A549 (cell line): ENCODE results near the gene DYRK1A.

Experiments
- BHLHE40 ChIP-seq: IDR thresholded peaks from 2 replicates; pipeline ENCODE4 v1.6.1; 2012; ENCODE audit warnings: low read depth, low read length, inconsistent platforms
- CHD4 ChIP-seq: fragments of 200-600 bp; sonication (generic); IDR thresholded peaks from 2 replicates; pipeline ENCODE4 v1.6.1; 2016; ENCODE audit warnings: antibody characterized with exemption, mild to moderate bottlenecking, borderline replicate concordance
- CTCF ChIP-seq: fragments of >200 bp; sonication (Bioruptor Twin); formaldehyde crosslinking; IDR thresholded peaks from 3 replicates; pipeline ENCODE4 v1.5.1; 2016
- EP300 ChIP-seq, 2 experiments: fragments of >200 bp; sonication (Bioruptor Twin); formaldehyde crosslinking; IDR thresholded peaks; 2 replicates in 1 of 2; 3 replicates in 1 of 2; pipeline ENCODE4 v1.6.1; 2016 to 2017
- GATA3 ChIP-seq: IDR thresholded peaks from 2 replicates; pipeline ENCODE4 v1.6.1; 2012; ENCODE audit warnings: borderline replicate concordance
- HOXA7 ChIP-seq: fragments of 250-450 bp; sonication (Bioruptor Pico); IDR thresholded peaks from 2 replicates; pipeline ENCODE4 v1.5.0; 2020; ENCODE audit warnings: mild to moderate bottlenecking, moderate library complexity
- MAFK ChIP-seq: fragments of 450-650 bp; IDR thresholded peaks from 2 replicates; pipeline ENCODE4 v1.6.1; 2014; ENCODE audit not compliant: partially characterized antibody
- MAX ChIP-seq: IDR thresholded peaks from 2 replicates; pipeline ENCODE4 v1.6.1; 2012
- POLR2A ChIP-seq: IDR thresholded peaks from 2 replicates; pipeline ENCODE4 v1.6.1; 2012; ENCODE audit warnings: mild to moderate bottlenecking, low read length
- RAD21 ChIP-seq, 2 experiments: fragments of >200 bp in 1 of 2; sonication (Bioruptor Twin) in 1 of 2; formaldehyde crosslinking in 1 of 2; IDR thresholded peaks in 1 of 2; conservative IDR thresholded peaks in 1 of 2; 2 replicates in 1 of 2; 3 replicates in 1 of 2; pipeline ENCODE4 v1.6.1; 2012 to 2018; ENCODE audit warnings: inconsistent platforms in 1 of 2
- RCOR1 ChIP-seq: fragments of 150-350 bp; IDR thresholded peaks from 2 replicates; pipeline ENCODE4 v1.6.1; 2014; ENCODE audit warnings: antibody characterized with exemption, low read length, low read depth
- SMC3 ChIP-seq: fragments of >200 bp; sonication (Bioruptor Twin); formaldehyde crosslinking; IDR thresholded peaks from 3 replicates; pipeline ENCODE4 v1.6.1; 2018; ENCODE audit warnings: inconsistent platforms

- no peak for TF ChIP-seq CTCF
- no peak for TF ChIP-seq SMC3
- no peak for TF ChIP-seq POLR2A
- TF ChIP-seq GATA3: no peak
- TF ChIP-seq HOXA7: no peak
- TF ChIP-seq MAX: no peak
- TF ChIP-seq CHD4: no peak
- TF ChIP-seq EP300 (IDR thresholded peaks at IDR 0.05): no peak
- TF ChIP-seq MAFK: no peak
- no peak for TF ChIP-seq BHLHE40
- TF ChIP-seq RAD21 (conservative IDR thresholded peaks at IDR 0.05 in 1 of 2, IDR thresholded peaks at IDR 0.05 in 1 of 2): no peak
- no peak for TF ChIP-seq RCOR1
Measured at GRCh38 chr21:37520801-37521200, 154.2 kb downstream of the DYRK1A start.
